ENCODE results near the gene FDX2.

- TF ChIP-seq YY1 (IDR thresholded peaks at IDR 0.05) = peak; percentile 98
- no peak for TF ChIP-seq TAF1 (conservative IDR thresholded peaks at IDR 0.05)
- TF ChIP-seq, protein P1, sequence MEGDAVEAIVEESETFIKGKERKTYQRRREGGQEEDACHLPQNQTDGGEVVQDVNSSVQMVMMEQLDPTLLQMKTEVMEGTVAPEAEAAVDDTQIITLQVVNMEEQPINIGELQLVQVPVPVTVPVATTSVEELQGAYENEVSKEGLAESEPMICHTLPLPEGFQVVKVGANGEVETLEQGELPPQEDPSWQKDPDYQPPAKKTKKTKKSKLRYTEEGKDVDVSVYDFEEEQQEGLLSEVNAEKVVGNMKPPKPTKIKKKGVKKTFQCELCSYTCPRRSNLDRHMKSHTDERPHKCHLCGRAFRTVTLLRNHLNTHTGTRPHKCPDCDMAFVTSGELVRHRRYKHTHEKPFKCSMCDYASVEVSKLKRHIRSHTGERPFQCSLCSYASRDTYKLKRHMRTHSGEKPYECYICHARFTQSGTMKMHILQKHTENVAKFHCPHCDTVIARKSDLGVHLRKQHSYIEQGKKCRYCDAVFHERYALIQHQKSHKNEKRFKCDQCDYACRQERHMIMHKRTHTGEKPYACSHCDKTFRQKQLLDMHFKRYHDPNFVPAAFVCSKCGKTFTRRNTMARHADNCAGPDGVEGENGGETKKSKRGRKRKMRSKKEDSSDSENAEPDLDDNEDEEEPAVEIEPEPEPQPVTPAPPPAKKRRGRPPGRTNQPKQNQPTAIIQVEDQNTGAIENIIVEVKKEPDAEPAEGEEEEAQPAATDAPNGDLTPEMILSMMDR (IDR thresholded peaks at IDR 0.05; ENCODE audit: low read depth, low read length, missing input control) = no peak
- no peak for TF ChIP-seq ZBTB33 (IDR thresholded peaks at IDR 0.05)
- TF ChIP-seq RAD21 (IDR thresholded peaks at IDR 0.05) = no peak
- TF ChIP-seq REST (IDR thresholded peaks at IDR 0.05) = no peak
- TF ChIP-seq SP1 (IDR thresholded peaks at IDR 0.05) = no peak
- no peak for TF ChIP-seq JUND (IDR thresholded peaks at IDR 0.05)
- peak in 1 of 2 donors; percentile 65 for TF ChIP-seq GABPA (IDR thresholded peaks at IDR 0.05 in 1 of 2, conservative IDR thresholded peaks at IDR 0.05 in 1 of 2)
- no peak for TF ChIP-seq MAX (IDR thresholded peaks at IDR 0.05)
- TF ChIP-seq, protein P2, sequence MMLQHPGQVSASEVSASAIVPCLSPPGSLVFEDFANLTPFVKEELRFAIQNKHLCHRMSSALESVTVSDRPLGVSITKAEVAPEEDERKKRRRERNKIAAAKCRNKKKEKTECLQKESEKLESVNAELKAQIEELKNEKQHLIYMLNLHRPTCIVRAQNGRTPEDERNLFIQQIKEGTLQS (IDR thresholded peaks at IDR 0.05) = no peak
- no peak for TF ChIP-seq EGR1 (IDR thresholded peaks at IDR 0.05; ENCODE audit: low read depth in 2 of 2)
- TF ChIP-seq NR2F2 (IDR thresholded peaks at IDR 0.05) = no peak
- no peak for TF ChIP-seq FOXA1 (IDR thresholded peaks at IDR 0.05)
Measured at GRCh38 chr19:10315335-10316214, at the start of gene FDX2.
